ENCODE data around the gene ATAD2B. TPM values are rescaled to one million over a fixed set of nuclear protein-coding genes. Genes with fewer than 3 reads are reported as not detected.

Gene ATAD2B
- total and polyA plus RNA-seq, 2 of the 8 experiments (the other 6 are each of a cell fraction or from before 2014, with no cell fraction given): 3.4 to 16.1 TPM

DNA sequence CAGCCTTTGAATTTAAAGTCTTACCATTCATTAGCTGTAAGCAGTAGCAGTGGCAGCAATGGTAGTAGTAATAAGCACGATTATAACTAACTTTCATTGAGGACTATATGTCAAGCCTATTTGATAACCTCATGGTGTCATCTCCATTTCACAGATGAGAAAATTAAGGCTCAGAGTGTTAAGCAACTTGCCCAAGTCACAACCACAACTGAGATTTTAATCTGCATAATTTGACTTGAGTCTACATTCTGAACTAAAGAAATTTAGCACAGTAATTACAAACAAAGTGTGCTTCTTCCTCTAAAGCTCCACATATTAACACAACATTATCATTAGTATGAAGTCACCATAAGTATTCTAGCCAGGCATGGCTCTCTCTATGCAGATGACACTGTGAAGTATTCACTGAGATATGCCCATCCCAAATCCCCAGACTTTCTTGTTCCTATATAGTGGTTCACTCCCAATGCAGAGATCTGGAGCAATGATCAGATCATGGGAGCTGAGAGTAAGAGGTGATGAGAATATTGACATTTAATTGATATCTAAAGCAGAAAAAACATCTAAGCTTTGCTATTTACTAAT is 120.2 kb downstream of the ATAD2B start (continued):
- no peak for TF ChIP-seq RXRA (IDR thresholded peaks at IDR 0.05; ENCODE audit: insufficient read depth, low read depth, low read length)

Measured in H1 (cell line).